Measurements from ENCODE around the gene ZDHHC14.
"Not testable (repeated sequence)": the region's sequence is repeated elsewhere in the genome, so short reads cannot be mapped to it uniquely, and the experiment has no call there.

ZDHHC14 gene

DNA sequence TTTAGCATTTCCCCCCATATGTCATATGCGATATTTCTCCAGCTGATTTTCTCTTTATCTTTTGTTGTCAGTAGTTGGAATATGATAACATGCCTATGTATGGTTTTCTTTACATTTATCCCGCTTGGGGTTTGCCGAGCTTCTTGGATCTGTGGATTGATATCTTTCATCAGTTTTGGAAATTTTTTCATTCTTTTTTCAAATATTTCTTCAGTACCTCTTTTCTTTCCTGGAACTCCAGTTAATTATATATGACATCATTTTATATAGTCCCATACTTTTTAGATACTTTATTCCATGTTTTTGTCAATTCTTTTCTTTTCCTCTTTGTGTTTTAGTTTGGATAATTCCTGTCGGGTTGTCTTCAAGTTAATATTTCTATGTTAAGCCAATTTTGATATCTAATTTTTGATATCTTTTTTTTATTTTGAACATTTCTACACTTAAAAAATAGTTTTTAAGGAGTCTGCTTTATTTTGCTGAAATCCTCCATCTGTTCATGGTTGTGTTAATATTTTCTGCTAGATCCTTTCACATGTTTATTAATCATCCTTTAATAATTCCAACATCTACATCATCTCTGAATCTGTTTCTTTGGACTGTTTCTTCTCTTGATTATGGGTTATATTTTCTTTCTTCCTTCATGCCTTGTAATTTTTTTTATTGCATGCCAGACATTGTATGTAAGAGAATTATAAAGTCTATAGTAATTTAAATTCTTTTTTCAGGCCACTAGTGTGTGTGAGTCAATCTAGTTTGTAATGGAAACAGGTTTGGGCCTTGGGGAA lies 9.5 kb downstream of the ZDHHC14 start:
- no peak for TF ChIP-seq Cebpa-rat (IDR thresholded peaks at IDR 0.05)
- H3K9ac ChIP-seq: no peak overlapping the region
- no peak overlapping the region for H3K4me3 ChIP-seq
- peaks cover 12% of the 10 kb centered on the region for H3K4me1 ChIP-seq
- peaks cover 18% of the 10 kb centered on the region for H3K9me3 ChIP-seq
- no peak overlapping the region for H3K27ac ChIP-seq
- no peaks in the 10 kb centered on the region for H3K36me3 ChIP-seq
- no peaks in the 10 kb centered on the region for H3K27me3 ChIP-seq
- no peak overlapping the region for H3K4me2 ChIP-seq
- peaks cover 11% of the 10 kb centered on the region; the same call in 1 of the 2 replicates for H4K20me1 ChIP-seq

DNA sequence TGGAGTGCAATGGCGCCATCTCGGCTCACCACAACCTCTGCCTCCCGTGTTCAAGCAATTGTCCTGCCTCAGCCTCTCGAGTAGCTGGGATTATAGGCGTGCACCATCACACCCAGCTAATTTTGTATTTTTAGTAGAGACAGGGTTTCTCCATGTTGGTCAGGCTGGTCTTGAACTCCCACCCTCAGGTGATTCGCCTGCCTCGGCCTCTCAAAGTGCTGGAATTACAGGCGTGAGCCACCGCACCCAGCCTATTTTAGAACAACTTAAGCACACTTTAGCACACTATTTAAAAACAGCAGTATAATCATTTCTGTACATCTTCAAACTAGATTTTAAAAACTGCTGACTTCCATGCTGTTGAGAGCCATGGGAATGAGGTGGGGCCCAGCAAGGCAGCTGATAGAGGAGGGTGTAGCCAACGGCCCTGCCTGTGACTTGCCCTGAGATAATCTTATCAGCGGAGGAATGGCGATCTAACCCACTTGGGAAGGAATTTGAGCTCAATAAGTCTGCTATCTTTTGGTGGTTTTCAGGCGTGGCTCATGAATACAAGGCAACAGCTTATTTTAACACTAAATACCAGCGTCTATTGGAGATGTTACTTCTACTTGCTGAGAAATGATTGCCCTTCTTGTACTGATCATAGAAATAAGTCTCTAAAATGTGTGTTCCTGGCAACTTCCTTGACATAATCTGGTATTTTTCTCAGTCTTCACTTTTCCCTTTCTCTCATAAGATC lies 12.1 kb downstream of the ZDHHC14 start:
- H3K4me1 ChIP-seq: peaks cover 12% of the 10 kb centered on the region
- H4K20me1 ChIP-seq: no peaks in the 10 kb centered on the region
- H3K9ac ChIP-seq: no peak overlapping the region
- H3K9me3 ChIP-seq: peaks cover 18% of the 10 kb centered on the region
- no peaks in the 10 kb centered on the region for H3K27me3 ChIP-seq
- no peak overlapping the region for H3K27ac ChIP-seq
- H3K36me3 ChIP-seq: no peaks in the 10 kb centered on the region
- H3K4me2 ChIP-seq: no peak overlapping the region
- no peak overlapping the region for H3K4me3 ChIP-seq
- TF ChIP-seq Cebpa-rat (IDR thresholded peaks at IDR 0.05): no peak

DNA sequence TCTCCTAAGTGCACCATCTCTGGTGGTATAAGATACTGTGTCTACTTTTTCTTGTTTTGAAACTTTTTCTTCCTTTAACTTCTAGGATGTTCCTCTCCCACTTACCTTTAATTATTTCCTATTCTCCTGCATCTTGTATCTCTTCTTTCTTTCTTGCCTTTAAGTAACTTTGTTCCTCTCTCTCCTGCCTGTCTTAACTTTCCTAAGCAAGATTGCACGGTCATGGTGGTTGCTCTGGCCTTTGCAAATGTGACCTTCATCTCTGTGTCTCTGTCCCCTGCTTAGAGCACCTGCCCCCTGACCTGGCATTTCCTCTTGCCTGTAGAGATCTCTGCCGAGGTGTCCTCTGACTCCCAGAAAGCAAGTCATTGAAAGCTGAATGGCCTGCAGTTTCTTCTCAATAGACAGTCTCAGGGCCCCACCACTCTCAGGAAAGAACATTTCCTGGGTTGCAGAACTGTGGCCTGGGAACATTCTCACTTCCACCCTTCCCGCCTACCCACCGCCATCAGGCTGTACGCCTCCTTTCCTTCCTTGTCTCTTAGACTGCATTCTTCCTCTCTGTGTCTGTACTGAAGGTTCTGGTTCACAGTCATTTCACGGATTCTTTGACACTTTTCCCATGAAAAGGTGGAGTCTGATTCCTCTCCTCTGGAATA lies 12.8 kb downstream of the ZDHHC14 start:
- Histone ChIP-seq H3K27ac (no peak overlapping the region), H3K4me1 (peaks cover 12% of the 10 kb centered on the region), H4K20me1 (no peaks in the 10 kb centered on the region), H3K9ac (no peak overlapping the region), H3K4me2 (peak overlapping the region; percentile 9; the same call in 1 of the 2 replicates), H3K36me3 (no peaks in the 10 kb centered on the region), H3K27me3 (no peaks in the 10 kb centered on the region), H3K4me3 (no peak overlapping the region), H3K9me3 (peaks cover 18% of the 10 kb centered on the region)
- TF ChIP-seq Cebpa-rat (IDR thresholded peaks at IDR 0.05): no peak

DNA sequence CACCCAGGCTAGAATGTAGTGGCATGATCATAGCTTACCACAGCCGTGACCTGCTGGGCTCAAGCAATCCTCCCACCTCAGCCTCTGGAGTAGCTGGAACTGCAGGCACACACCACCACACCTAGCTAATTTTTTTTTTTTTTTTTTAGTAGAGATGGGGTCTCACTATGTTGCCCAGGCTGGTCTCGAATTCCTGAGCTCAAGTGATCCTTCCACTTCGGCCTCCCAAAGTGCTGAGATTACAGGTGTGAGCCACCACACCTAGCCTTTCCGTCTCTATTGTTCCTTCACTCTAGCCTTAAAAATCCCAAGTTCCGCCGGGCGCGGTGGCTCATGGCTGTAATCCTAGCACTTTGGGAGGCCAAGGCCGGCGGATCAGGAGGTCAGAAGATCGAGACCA lies 14.2 kb downstream of the ZDHHC14 start:
- not testable (repeated sequence) for H3K4me3 ChIP-seq, H3K36me3 ChIP-seq, H3K27me3 ChIP-seq, H3K9ac ChIP-seq, H4K20me1 ChIP-seq, H3K27ac ChIP-seq, H3K4me2 ChIP-seq
- Histone ChIP-seq H3K9me3 (peaks cover 15% of the 10 kb centered on the region), H3K4me1 (peaks cover 12% of the 10 kb centered on the region)

DNA sequence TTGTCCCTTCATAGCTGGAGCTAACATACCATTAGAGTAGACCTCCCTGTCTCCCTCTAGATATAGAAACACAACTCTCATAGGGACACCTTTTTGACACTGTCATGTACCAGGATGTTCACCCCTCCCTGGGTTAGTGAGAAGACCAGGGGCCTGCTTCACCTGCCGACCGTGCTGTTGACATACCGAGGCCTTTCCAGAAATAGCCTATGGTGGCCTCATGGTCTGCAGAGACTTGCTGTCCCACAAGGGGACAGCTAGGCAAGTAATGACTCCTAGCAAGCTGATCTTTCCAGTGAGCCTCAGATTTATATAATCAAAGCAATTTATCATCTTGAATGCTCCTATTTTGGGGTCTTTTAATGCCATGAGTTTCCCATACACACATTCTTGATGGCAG lies 15.0 kb downstream of the ZDHHC14 start:
- TF ChIP-seq Cebpa-rat (IDR thresholded peaks at IDR 0.05): no peak
- Histone ChIP-seq H3K27ac (no peak overlapping the region), H3K27me3 (no peaks in the 10 kb centered on the region), H3K4me1 (peaks cover 12% of the 10 kb centered on the region), H3K4me3 (no peak overlapping the region), H3K9ac (no peak overlapping the region), H3K9me3 (peaks cover 6% of the 10 kb centered on the region), H4K20me1 (no peaks in the 10 kb centered on the region), H3K4me2 (no peak overlapping the region), H3K36me3 (no peaks in the 10 kb centered on the region)

DNA sequence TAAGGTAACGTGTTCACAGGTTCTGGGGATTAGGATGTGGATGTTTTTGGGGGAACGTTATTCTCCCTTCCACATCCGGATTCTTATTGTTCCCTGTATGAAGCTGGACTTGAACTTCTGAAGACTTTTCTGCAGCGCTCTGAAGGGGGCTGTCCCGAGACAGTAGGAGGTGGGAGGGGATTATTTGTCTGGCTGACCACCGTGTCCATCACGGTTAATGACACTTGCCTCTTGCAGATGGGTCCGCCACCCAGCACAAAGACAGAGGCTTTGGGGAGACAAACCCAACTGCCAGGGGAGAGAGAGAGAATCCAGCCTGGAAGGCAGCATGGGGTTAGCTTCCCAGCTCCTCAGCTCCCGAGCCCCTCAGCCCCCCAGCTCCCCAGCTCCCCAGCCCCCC lies 16.7 kb downstream of the ZDHHC14 start:
- no peak for TF ChIP-seq Cebpa-rat (IDR thresholded peaks at IDR 0.05)
- Histone ChIP-seq H3K27ac (no peak overlapping the region), H3K4me3 (no peak overlapping the region), H4K20me1 (no peaks in the 10 kb centered on the region; the same call in 1 of the 2 replicates), H3K36me3 (no peaks in the 10 kb centered on the region), H3K27me3 (no peaks in the 10 kb centered on the region), H3K4me1 (peaks cover 12% of the 10 kb centered on the region), H3K4me2 (no peak overlapping the region), H3K9ac (no peak overlapping the region), H3K9me3 (no peaks in the 10 kb centered on the region)

DNA sequence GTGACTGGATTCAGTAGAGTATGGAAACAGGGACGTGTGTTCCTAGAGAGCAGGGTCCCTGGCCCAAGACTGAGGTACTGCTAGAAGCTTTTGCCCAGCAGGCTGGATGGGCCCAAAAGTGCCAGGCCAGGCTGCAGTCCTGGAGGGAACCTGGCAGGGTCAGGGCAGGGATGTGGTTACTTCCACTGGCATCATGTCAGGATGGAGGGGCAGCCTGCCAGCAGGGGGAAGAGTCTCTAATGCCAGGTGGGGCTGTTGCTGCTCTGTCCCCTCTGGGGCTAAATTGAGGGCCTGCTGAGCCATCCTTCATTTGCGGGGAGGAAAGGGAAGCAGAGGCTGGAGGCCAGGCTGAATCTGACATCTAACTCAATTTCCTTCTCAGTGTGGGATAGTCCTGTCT lies 17.2 kb downstream of the ZDHHC14 start:
- no peak overlapping the region for H3K9ac ChIP-seq

DNA sequence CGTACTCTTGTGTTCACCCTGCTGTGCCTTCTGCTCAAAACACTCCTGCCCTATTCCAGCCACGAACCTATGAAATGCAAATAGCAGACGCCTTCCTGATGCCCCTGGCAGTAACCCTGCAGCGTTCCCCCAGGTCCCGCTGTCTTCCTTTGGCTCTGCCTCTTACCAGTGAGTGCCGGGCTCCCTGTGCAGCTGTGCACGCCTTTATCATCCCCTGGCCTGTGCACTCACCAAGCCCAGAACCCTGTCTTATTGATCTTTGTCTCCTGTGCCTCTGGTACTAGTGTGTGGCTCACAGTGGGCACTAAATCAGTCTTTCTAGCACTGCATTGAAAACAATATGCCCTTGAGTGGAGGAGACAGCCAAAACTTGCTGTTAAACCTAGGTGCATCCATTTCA lies 19.7 kb downstream of the ZDHHC14 start:
- no peak overlapping the region for H3K27ac ChIP-seq
- no peaks in the 10 kb centered on the region; the same call in 1 of the 2 replicates for H4K20me1 ChIP-seq

More for the DNA sequence above, 17.2 kb downstream of the ZDHHC14 start:
- H3K4me1 ChIP-seq: peaks cover 12% of the 10 kb centered on the region
- no peak overlapping the region for H3K4me2 ChIP-seq
- no peaks in the 10 kb centered on the region for H3K9me3 ChIP-seq
- TF ChIP-seq Cebpa-rat (IDR thresholded peaks at IDR 0.05): no peak
- no peaks in the 10 kb centered on the region for H3K27me3 ChIP-seq
- no peaks in the 10 kb centered on the region; the same call in 1 of the 2 replicates for H4K20me1 ChIP-seq
- no peak overlapping the region for H3K4me3 ChIP-seq
- H3K27ac ChIP-seq: no peak overlapping the region
- H3K36me3 ChIP-seq: no peaks in the 10 kb centered on the region

DNA sequence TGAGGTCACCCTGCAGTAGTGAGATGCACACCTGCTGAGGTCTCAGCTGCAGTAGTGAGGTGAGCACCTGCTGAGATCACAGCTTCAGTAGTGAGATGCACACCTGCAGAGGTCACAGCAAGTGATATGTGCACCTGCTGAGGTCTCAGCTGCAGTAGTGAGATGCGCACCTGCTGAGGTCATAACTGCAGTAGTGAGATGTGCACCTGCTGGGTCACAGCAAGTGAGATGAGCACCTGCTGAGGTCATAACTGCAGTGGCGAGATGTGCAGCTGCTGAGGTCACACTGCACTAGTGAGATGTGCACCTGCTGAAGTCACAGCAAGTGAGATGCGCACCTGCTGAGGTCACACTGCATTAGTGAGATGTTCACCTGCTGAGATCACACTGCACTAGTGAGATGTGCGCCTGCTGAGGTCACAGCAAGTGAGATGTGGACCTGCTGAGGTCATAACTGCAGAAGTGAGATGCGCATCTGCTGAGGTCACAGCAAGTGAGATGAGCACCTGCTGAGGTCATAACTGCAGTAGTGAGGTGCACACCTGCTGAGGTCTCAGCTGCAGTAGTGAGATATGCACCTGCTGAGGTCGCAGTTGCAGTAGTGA lies 20.8 kb downstream of the ZDHHC14 start:
- Histone ChIP-seq H3K36me3 (no peaks in the 10 kb centered on the region), H3K9me3 (no peaks in the 10 kb centered on the region), H3K27ac (no peak overlapping the region), H3K4me2 (no peak overlapping the region), H3K9ac (no peak overlapping the region), H3K4me1 (0 out of 2 replicates have a peak, but pooled peaks cover 4% of the 10 kb centered on the region), H3K27me3 (no peaks in the 10 kb centered on the region), H4K20me1 (no peaks in the 10 kb centered on the region; the same call in 1 of the 2 replicates), H3K4me3 (no peak overlapping the region)
- no peak for TF ChIP-seq Cebpa-rat (IDR thresholded peaks at IDR 0.05)

More for the DNA sequence above, 19.7 kb downstream of the ZDHHC14 start:
- Histone ChIP-seq H3K4me2 (no peak overlapping the region), H3K4me1 (0 out of 2 replicates have a peak, but pooled peaks cover 4% of the 10 kb centered on the region), H3K36me3 (no peaks in the 10 kb centered on the region), H3K4me3 (no peak overlapping the region), H3K27me3 (no peaks in the 10 kb centered on the region), H3K9me3 (no peaks in the 10 kb centered on the region), H3K9ac (no peak overlapping the region)
- TF ChIP-seq Cebpa-rat (IDR thresholded peaks at IDR 0.05): no peak
